Activated B cell treated with CpG ODN at 0.5 μM for 24 hours (primary cell): ENCODE measurements around the gene ZNF486. TPM values are rescaled to one million over a fixed set of nuclear protein-coding genes. Genes with fewer than 3 reads are reported as not detected.

Experiments used
- ATAC-seq: fragments of 200-7000 bp; cut with Tn5 transposase; one replicate; pipeline ENCODE4 v1.10.0; 2021; ENCODE audit warnings: low read depth, mild to moderate bottlenecking, moderate library complexity
- CTCF ChIA-PET: fragments of 350-600 bp; sonication (Branson Sonifier 250); formaldehyde crosslinking; loops from one replicate; lab custom pipeline; 2021; ENCODE audit warnings: antibody characterized with exemption; lab: Charles Lee
- POLR2A ChIA-PET: fragments of 350-600 bp; sonication (Branson Sonifier 250); formaldehyde crosslinking; loops from one replicate; lab custom pipeline; 2021; ENCODE audit warnings: antibody characterized with exemption; lab: Charles Lee
- DNase-seq: peaks from one replicate; pipeline ENCODE4 v3.0.0; 2022
- H3K27ac Mint-ChIP-seq: one replicate; pipeline ENCODE4 v1.8.0; 2020; ENCODE audit warnings: mixed read lengths
- H3K27me3 Mint-ChIP-seq: one replicate; pipeline ENCODE4 v1.8.0; 2021; ENCODE audit warnings: mixed read lengths
- H3K36me3 Mint-ChIP-seq: one replicate; pipeline ENCODE4 v1.8.0; 2021; ENCODE audit warnings: low read depth, mixed read lengths
- H3K4me1 Mint-ChIP-seq: one replicate; pipeline ENCODE4 v1.8.0; 2021; ENCODE audit warnings: mixed read lengths
- H3K4me3 Mint-ChIP-seq: one replicate; pipeline ENCODE4 v1.8.0; 2020; ENCODE audit warnings: mild to moderate bottlenecking, mixed read lengths
- H3K9me3 Mint-ChIP-seq: one replicate; pipeline ENCODE4 v1.8.0; 2020; ENCODE audit warnings: mixed read lengths
- CTCF ChIP-seq: fragments of 200-600 bp; IDR thresholded peaks from one replicate; pipeline ENCODE4 v1.8.0; 2022; ENCODE audit warnings: antibody characterized with exemption, mild to moderate bottlenecking
- intact Hi-C: fragments of 100-400 bp; cut with micrococcal nuclease; formaldehyde crosslinking; loops from one replicate; pipeline ENCODE4 v1.15.1; 2024
- total RNA-seq: library from RNA; stranded (reverse); gene quantifications from 2 replicates; pipeline ENCODE4 v1.2.3, GENCODE V29; 2022

Gene ZNF486
- total RNA-seq, 1 donor from 2014 or later = 16.2 TPM

- no peaks in the 10 kb centered on the region for H3K36me3 Mint-ChIP-seq
- H3K9me3 Mint-ChIP-seq = no peaks in the 10 kb centered on the region
Measured at GRCh38 chr19:20153281-20153680, 13.7 kb upstream of the ZNF486 start.

DNA sequence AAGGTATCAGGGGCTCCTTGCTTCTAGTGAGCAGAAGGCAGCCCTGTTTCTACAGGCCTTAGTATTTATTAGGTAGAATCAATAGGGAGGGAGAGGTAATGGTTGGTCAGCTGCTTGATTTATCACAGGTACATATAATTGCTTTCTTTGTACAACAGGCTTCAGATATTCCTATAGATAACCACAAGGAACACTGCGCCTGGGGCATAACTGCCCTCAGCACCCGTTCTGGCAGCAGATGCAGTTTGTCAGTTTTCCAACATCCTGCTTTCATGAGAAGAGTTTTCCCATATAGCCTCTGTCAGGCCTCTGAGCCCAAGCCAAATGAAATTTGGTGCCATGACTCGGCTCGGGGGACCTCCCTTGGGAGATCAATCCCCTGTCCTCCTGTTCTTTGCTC is 12.4 kb upstream of the ZNF486 start:
- intact Hi-C loops = no loop called here
- no peak for DNase-seq
- Mint-ChIP-seq H3K36me3 (no peaks in the 10 kb centered on the region), H3K4me3 (no peak overlapping the region), H3K4me1 (no peaks in the 10 kb centered on the region), H3K27me3 (no peaks in the 10 kb centered on the region), H3K9me3 (no peaks in the 10 kb centered on the region), H3K27ac (no peak overlapping the region)
- ChIA-PET POLR2A (no interaction called here), CTCF (no interaction called here)
- ATAC-seq = no peak
- no peak for TF ChIP-seq CTCF

More at GRCh38 chr19:20153281-20153680, 13.7 kb upstream of the ZNF486 start:
- no peaks in the 10 kb centered on the region for H3K27me3 Mint-ChIP-seq
- CTCF ChIA-PET = no interaction called here
- no peaks in the 10 kb centered on the region for H3K4me1 Mint-ChIP-seq
- no peak for ATAC-seq
- TF ChIP-seq CTCF = no peak
- intact Hi-C loops = no loop called here
- no peak overlapping the region for H3K27ac Mint-ChIP-seq
- no peak overlapping the region for H3K4me3 Mint-ChIP-seq
- no peak for DNase-seq
- POLR2A ChIA-PET = no interaction called here

DNA sequence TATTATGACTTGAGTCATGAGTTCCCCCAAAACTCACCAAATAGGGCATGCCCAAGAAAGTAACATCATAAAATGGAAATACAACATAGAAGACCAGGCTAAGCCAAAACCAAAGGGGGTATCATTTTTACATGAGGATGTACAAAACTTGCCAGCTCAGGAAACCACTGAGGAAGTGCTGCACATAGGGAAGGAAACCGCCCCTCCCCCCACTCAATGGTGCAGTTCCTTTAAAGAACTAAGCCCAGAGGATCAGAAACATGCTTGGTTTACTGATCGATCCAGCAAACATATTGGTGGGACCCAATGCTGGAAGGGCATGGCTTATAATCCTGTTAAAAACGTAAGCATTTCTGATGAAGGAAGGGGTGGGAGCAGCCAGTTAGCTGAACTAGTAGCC is 4.2 kb upstream of the ZNF486 start:
- ChIA-PET POLR2A (no interaction called here), CTCF (no interaction called here)
- no peak for TF ChIP-seq CTCF
- H3K36me3 Mint-ChIP-seq = peaks cover 6% of the 10 kb centered on the region
- ATAC-seq = no peak
- H3K4me1 Mint-ChIP-seq = peaks cover 49% of the 10 kb centered on the region
- H3K9me3 Mint-ChIP-seq = peaks cover 4% of the 10 kb centered on the region
- H3K4me3 Mint-ChIP-seq = peak overlapping the region; percentile 37
- no peak for DNase-seq
- intact Hi-C loops = no loop called here
- no peak overlapping the region for H3K27ac Mint-ChIP-seq
- no peaks in the 10 kb centered on the region for H3K27me3 Mint-ChIP-seq

DNA sequence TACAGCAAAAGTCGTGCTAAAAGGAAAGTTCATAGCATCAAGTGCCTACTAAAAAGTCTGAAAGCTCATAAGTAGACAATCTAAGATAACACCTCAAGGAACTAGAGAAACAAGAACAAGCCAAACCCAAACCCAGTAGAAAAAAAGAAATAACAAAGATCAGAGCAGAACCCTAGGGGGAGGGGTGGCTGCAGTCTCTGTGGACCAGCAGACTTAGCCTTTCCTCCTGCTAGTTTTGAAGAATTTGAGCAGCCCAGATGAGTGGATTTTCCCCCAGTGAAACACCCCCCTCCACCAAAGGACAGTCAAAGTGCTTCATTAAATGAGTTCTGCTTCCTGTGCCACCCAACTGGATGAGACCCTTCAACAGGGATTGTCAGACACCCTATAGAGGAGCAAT is 2.6 kb upstream of the ZNF486 start:
- Mint-ChIP-seq H3K9me3 (peaks cover 4% of the 10 kb centered on the region), H3K4me3 (no peak overlapping the region), H3K27ac (no peak overlapping the region), H3K27me3 (no peaks in the 10 kb centered on the region), H3K4me1 (peaks cover 57% of the 10 kb centered on the region), H3K36me3 (peaks cover 8% of the 10 kb centered on the region)
- DNase-seq (no peak), ATAC-seq (no peak)
- no peak for TF ChIP-seq CTCF
- POLR2A ChIA-PET = no interaction called here
- CTCF ChIA-PET = no interaction called here
- intact Hi-C loops = no loop called here

DNA sequence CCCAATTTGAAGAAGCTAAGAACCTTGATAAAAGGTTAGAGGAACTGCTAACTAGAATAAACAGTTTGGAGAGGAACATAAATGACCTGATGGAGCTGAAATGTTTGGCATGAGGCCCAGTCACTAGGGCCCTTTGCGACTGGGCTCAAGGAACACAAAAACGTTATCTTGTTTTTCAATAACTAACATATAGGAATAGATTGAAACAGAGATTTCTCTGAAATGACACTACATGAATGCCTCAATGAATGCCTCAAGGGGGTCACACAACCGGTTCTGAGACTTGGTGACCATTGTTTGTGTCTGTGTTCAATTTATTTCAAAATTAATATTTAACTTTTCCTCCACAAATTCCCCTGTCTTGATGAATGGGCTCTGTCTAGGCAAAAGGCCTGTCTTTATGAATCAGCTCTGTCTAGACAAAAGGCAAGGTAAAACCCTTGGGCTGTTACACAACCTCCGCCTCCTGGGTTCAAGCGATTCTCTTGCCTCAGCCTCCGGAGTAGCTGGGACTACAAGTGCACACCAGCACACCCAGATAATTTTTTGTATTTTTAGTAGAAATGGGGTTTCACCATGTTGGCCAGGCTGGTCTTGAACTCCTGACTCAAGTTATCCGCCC is 932 bp upstream of the ZNF486 start:
- DNase-seq = no peak
- ATAC-seq = no peak
- Mint-ChIP-seq H3K36me3 (peaks cover 22% of the 10 kb centered on the region), H3K27ac (peak overlapping the region; percentile 66), H3K9me3 (peaks cover 6% of the 10 kb centered on the region), H3K4me1 (peaks cover 61% of the 10 kb centered on the region), H3K4me3 (no peak overlapping the region), H3K27me3 (no peaks in the 10 kb centered on the region)
- POLR2A ChIA-PET = interaction anchor here (0.6 to 3.0 kb wide), 13 partner anchors 12 to 1163 kb away, joined by 3 to 15 read pairs (median 4); partner anchors contain the start of genes ATP13A1, ZNF430, ZNF431 and ZNF506
- CTCF ChIA-PET = interaction anchor here (1.8 kb wide), 1 partner anchor 168 kb away, joined by 12 read pairs; no protein-coding TSS in a partner anchor
- TF ChIP-seq CTCF = no peak
- intact Hi-C loops = loop anchor here (2.0 to 5.0 kb wide), 5 partner anchors 73 to 503 kb away; partner anchors contain the start of genes ATP13A1, ZNF14 and ZNF682
